Measurements from ENCODE around the gene SLC29A3.
A peak's percentile ranks its signal among the peaks of the same experiment; 100 is the strongest.

The SLC29A3 gene

DNA sequence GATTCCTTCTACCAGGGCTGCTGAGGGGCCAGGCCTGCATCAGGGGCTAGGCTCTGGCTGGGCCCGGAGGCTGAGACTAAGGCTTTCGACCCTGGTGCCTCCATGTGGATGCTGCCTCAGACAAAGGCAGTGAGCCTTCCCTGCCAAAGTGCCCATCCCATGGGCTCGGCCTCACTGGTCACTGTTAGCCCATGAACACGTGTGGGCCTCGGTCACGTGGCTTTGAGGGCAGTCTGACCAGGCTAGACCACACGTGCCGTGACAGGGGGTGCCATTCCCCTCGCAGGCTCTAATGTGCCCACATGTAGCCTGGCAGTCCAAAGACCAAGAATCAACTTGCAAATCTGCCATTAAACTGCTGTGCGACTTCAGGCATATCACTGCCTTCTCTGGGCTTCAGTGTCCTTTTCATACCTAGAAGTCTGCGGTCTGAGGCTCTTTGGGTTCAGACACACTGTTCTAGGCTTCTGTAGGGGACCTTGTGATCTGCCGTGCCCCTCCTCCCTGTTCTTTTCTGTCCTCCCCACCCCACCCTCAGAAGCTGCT lies 17.6 kb upstream of the SLC29A3 start:
- no peak for DNase-seq

DNA sequence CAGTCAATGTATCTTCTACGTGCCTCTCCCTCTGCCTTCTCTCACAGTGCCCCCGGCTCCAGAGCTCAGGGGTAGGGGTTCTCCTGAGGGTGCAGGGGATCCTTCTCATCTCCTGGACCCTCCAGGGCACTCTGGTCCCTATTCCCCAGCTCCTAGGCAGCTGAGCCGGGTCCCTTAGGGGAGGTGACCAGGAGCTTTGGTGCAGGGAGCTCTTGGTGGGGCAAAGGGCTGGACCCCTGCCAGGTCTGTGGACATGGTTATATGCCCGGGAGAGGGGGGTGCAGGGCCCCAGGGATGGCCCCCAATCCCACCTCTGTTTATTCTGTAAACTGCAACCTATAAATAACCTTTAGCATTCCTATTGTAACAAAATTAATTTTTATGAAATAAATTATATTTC lies 16.6 kb upstream of the SLC29A3 start:
- no peak for DNase-seq

GRCh38 chr10:71302874-71303568 lies 16.0 kb upstream of the SLC29A3 start:
- DNase-seq = no peak

DNA sequence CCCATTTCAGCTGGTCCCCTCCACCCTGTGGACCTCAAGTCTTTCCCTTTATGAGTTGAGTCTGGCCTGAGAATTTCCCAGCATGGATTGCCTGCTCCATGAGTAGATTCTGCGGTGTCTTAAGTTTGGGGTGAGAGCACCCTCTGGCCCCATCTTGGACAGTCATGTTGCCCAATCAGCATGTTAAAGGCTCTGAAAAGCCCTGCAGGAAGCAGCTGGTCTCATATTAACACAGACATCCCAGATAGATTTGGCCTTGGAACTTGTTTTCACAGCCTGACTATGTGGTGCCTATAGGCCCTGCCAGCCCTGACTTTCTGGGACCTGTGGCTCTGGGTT lies 15.5 kb upstream of the SLC29A3 start:
- DNase-seq = no peak

DNA sequence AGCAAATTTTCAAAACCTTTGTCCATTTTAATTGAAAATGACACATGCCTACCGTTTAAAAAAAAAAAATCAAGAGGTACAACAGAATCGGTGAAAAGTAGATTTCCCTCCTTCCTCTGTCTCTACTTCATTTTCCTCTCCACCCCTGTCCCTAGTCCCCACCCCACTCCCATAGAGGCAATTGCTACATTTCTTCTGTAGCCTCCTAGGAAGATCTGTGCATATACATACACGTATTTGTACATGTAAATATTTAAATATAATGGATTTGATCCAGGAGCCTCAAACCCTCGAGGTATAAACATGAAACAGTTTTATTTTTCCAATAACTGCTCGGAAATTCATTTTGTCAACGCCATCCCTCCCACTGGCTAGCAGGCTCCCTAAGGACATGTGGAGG lies 14.1 kb upstream of the SLC29A3 start:
- no peak for DNase-seq

- DNase-seq = no peak
Measured at GRCh38 chr10:71306979-71307378, 12.1 kb upstream of the SLC29A3 start.

DNA sequence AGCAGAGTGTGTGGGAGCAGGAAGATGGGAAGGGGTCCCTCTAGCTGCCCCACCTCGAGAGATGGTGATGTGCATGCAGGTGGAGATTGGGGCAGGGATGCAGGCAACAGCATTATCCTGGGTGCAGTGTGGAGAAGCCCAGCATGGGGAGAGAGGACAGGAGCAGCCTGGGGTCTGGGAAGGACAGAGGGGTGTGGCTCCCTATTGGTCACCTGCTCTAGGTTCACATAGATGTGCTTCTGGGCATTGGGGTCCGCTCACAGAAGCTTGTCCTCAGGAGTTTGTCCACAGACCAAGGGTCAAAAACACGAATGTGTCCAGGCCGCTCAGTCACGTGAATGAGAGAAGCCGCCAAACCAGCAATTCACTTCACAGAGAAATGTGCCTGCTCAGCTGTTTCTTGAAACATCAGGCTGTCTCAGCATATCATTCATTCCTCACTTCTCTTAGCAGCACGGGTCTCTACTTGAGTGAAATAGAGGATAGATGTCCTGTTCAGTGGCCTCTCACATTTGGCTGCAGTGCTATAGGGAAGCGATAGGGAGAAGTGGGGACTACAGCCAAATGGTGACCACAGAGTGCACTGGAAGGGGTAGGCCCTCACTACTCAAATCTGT lies 11.5 kb upstream of the SLC29A3 start:
- DNase-seq = no peak

DNA sequence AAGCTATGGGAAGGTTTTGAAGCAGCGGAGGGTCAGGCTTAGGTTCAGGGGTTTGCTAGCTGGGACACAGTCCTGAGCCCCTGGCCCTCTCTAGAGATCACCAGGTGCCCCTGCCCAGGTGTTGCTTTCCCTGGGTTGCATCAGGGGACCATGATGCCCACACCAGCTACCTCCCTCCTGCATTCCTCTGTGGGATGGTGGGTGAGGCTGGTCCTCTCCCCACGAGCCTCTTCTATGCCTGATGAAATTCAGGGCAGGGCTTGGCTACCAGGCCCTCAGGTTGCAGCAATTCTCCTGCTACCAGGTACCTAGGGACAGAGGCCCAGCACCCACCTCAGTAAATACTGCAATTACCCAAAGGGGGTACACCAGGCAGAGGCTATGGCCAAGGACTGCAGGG lies 10.8 kb upstream of the SLC29A3 start:
- DNase-seq = no peak

DNA sequence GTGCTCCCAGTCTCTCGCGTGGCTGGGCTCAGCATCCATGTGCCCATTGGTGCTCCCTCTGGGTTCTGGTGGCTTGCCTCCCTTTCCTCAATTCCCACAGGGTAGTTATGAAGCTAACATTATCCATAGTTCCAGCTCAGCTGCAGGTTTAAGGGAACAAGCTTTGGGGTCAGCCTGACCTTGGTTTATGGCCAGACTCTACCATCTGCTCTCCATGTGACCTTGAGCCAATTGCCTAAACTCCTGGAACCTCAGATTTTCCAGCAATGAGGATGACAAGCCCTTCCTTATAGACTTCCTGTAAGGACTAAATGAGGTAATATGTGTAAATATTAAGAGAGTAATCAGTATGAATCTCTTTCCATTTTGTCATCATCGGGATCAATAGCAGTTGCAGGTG lies 10.1 kb upstream of the SLC29A3 start:
- no peak for DNase-seq

DNA sequence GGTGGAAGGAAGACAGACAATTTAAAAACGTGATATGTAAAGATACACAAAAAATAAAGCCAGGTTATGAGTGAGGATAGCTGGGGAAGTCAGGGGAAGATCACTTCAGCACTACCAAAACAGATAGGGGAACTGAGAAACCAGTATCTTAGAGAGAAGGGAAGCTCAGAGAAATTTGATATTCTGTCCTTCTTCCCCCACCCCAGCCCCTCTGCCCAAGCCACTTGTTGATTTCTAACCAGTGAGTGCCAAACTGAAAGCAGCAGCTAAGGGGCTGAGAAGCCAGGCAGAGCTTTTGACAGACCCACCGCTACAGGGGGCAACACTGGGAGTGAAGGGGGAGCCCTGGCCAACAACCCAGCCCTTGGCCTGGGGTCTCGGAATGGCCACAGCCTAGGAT lies 9.1 kb upstream of the SLC29A3 start:
- DNase-seq = no peak

DNA sequence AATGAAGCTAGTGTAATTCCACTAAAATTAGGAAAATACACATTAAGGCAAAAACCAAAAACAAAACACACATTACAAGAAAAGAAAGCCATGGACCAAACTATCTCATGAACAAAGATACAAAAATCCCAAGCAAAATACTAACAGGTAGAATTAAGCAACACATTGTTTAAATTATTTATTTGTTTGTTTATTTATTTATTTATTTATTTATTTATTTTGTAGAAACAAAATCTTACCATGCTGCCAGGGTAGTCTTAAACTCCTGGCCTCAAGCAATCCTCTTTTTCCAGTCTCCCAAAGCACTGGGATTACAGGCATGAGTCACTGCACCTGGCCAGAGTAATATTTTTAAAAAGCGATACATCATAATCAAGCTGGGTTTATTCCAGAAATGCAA lies 6.8 kb upstream of the SLC29A3 start:
- no peak for DNase-seq

GRCh38 chr10:71312811-71313789 lies 6.0 kb upstream of the SLC29A3 start:
- peak; percentile 84 for DNase-seq

DNA sequence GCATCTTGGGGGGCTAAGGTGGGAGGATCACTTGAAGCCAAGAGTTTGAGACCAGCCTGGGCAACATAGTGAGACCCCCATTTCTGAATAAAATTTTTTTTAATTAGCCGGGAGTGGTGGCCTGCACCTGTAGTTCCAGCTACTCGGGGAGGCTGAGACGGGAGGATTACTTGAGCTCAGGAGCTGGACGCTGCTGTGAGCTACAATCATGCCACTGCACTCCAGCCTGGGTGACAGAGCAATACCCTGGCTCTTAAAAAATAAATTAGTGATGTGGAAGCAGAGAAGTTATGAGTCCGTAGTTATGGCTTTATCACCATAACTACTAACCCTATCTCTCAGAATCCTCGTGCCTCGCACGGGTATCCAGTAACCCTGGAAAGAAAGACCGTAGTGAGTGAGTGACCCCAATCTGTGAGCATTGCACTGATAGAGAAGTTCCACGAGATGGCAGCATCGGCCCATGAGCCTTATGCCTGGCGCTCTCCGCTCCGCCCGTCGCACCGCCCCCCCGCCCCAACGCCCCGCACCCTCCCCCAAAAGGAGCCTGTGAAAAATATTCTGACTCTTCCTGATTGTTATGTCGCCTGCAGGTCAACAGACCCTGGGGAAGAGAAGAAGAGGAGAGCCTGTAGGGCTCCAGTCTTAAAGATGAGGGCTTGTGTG lies 4.9 kb upstream of the SLC29A3 start:
- peak; percentile 71 for DNase-seq

DNA sequence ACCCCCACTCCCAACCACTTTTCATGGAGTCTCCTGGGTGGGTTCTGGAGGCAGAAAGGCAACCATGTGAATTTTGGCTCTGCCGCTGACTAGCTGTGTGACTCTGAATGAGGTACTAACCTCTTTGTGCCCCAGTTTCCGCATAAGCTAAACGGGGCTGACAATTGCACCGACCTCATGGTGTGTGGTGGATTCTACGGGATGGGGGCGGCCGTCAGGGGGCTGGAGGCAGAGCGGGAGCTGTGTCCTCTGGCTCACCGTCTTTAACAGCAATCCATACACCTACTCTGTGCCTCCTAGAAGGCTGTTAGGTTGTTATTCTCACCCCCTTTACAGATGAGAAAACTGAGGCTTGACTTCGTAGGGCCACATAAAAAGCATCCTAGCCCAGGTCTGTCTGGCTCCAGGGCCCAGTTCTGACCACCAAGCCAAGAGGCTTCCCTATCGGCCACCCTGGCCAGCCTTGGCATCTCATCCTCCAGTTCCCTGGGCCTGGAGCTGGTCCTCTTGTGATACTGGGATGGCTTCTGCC lies 4.3 kb upstream of the SLC29A3 start:
- DNase-seq = no peak

DNA sequence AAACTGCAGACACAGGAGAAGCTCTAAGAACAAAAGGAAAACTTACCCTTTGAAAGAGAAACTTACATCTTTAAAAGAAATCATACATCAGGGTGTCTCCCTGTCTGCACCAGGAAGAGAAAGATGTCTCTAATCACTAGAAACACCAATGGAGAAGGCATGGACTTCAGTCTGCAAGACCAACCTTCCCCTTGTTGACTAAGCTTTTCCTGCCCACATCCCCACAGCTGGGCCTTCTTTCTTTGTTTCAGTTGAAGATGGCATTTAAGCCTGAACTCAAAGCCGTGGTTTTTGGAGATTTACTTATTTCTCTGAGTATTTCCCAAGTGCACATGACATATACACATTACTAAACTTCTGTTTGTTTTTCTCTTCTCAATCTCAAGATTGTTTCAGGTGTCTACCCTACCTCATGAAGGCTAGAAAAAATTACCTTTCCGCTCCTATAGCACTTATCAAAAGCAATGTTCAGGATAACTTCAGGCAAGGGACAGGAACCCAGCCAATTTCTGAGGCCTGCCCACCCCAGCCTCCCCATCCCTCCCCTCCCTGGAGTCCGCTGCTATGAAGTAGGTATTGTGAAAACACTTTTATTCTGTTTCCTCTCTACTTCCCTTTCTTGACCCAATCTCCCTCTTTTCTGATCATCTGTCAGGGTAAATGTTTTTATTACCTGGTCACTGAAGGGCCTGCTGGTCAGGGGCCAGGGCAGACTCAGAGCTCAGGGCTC lies 2.8 kb upstream of the SLC29A3 start:
- no peak for DNase-seq

DNA sequence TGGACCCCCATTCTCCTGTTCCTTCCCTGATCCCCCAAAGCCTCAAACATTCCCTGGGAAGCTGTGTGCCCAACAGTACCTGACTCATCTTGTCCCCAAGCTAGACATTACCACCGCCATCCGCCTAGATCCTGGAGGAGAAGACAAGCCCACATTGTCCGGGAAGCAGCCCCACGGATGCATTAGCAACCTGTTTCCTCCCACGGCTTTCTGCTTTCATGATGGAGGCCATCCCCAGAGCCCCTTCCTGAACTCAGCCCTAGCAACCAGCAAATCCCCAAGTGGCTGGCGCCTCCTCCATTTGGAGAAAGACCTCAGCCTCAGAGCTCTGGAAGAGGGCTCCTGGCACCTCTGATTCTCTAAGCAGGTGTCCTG lies 2.3 kb upstream of the SLC29A3 start:
- no peak for DNase-seq

GRCh38 chr10:71317739-71318138 lies 1.3 kb upstream of the SLC29A3 start:
- no peak for DNase-seq

- DNase-seq = no peak
Measured at GRCh38 chr10:71319800-71320392, 837 bp downstream of the SLC29A3 start.

GRCh38 chr10:71320592-71320991 lies 1.5 kb downstream of the SLC29A3 start:
- no peak for DNase-seq

GRCh38 chr10:71321386-71321785 lies 2.3 kb downstream of the SLC29A3 start:
- DNase-seq = no peak

DNA sequence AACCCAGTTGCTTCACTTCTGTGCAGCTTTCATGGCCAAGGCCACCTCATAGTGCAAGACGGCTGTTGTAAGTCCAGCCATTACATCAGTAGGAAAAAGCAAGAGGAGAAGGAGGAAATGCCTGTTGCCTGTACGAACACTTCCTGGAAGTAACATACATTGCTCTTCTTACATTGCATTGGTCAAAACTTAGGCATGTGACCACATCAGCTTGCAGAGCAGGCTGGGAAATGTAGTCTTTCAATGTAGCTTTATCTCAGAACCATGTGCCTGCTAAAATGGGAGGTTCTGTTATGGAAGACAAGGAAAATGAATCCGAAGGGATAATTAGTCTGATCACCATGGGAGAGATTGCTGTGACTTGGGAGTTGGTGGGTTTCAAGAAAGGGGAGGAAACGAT lies 4.3 kb downstream of the SLC29A3 start:
- DNase-seq = no peak

DNA sequence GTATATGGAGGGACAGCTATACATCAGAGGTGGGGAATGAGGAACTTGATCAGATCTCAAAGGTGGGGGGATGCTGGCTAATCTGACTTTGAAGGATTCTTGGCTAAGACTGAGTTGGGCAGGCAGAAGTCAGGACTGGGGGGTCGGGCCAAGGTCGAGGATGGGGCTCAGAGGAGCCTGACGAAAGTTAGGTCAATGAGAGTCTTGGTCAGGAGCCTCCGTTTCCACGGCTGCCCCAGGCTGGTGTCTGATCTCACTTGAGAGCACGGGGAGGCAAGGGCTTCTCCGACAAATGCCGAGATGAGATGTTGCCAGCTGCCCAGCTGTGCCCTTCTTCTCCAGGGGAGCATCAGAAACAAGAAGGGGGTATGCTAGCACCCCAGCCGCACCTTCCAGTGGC lies 5.7 kb downstream of the SLC29A3 start:
- no peak for DNase-seq

Measured in right forelimb (tissue), 1 donor.